Mucosa of rectum (tissue), 2 donors: Measurements from ENCODE around the gene STAT3.
A peak's percentile ranks its signal among the peaks of the same experiment; 100 is the strongest.

ENCODE experiments used
- H3K27ac ChIP-seq, 2 donors: one replicate each; pipeline ENCODE4 v1.7.0; 2013; ENCODE audit warnings: inconsistent platforms in 2 of 2, low read depth in 2 of 2, low read length in 2 of 2
- H3K27me3 ChIP-seq, 2 donors: one replicate each; pipeline ENCODE4 v1.7.0; 2013; ENCODE audit warnings: low read length in 2 of 2; ENCODE audit not compliant: control insufficient read depth in 2 of 2, insufficient read depth in 2 of 2
- H3K36me3 ChIP-seq, 2 donors: one replicate each; pipeline ENCODE4 v1.7.0; 2013; ENCODE audit warnings: low read length in 2 of 2; ENCODE audit not compliant: control insufficient read depth in 2 of 2, insufficient read depth in 2 of 2
- H3K4me1 ChIP-seq, 2 donors: one replicate each; pipeline ENCODE4 v1.7.0; 2013; ENCODE audit warnings: low read length in 2 of 2, mild to moderate bottlenecking in 1 of 2; ENCODE audit not compliant: control insufficient read depth in 2 of 2, insufficient read depth in 2 of 2
- H3K4me3 ChIP-seq, 2 donors: one replicate each; pipeline ENCODE4 v1.7.0; 2013; ENCODE audit warnings: low read length in 2 of 2
- H3K9ac ChIP-seq, 2 donors: one replicate each; pipeline ENCODE4 v1.7.0; 2013; ENCODE audit warnings: low read length in 2 of 2, low read depth in 1 of 2, mild to moderate bottlenecking in 1 of 2
- H3K9me3 ChIP-seq, 2 donors: one replicate each; pipeline ENCODE4 v1.7.0; 2013; ENCODE audit warnings: low read length in 2 of 2; ENCODE audit not compliant: control insufficient read depth in 2 of 2
- donor health status: healthy.
- donor health status: Normal muscosa, but diverticular disease.

STAT3 gene

DNA sequence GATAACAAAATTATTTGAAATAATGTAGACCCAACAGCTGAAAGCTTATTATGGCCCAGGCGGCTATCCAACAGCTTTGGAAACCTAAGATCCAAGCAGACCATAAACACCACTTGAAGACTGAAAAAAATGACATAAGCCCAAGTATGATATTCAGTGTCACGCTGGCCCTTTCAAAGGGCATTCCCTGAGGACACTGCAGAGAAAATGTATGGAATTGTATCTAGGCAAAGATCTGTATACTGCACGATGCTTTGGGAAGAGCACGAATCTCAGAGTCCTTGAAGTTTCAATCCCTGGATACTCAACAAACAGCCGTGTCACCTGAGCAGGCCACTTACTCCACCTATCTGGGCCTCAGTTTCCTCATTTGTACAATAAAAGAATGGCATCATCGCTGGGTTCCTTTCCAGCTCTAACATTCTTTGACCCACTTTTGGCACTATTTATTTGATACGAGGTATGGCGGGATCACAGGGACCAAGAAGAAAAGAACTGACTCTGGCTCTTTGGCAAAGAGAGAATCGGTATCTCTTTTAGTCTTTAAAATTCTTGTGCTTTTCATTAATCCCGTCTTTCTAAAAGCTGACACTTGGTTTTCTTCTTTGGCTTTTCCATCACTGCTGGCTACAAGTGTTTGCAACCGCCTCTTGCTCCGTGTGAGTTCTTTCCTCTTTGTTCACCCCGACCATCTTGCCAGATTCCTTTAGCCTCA lies 113.3 kb downstream of the STAT3 start:
- Histone ChIP-seq H3K9ac (peak overlapping the region; percentile 79 to 87), H3K27ac (peak overlapping the region; percentile 26 to 82), H3K27me3 (no peaks in the 10 kb centered on the region), H3K9me3 (no peaks in the 10 kb centered on the region), H3K36me3 (no peaks in the 10 kb centered on the region), H3K4me1 (peaks cover 12 to 15% of the 10 kb centered on the region in 2 donors), H3K4me3 (peak overlapping the region; percentile 72 to 82)

- H3K9me3 ChIP-seq: no peaks in the 10 kb centered on the region
- no peak overlapping the region for H3K9ac ChIP-seq
- H3K4me1 ChIP-seq: peaks cover 15 to 17% of the 10 kb centered on the region in 2 donors
- H3K27ac ChIP-seq: no peak overlapping the region
- H3K4me3 ChIP-seq: no peak overlapping the region
- no peaks in the 10 kb centered on the region for H3K36me3 ChIP-seq
- no peaks in the 10 kb centered on the region for H3K27me3 ChIP-seq
Observed at GRCh38 chr17:42274253-42274542, 114.0 kb downstream of the STAT3 start.

- Histone ChIP-seq H3K9ac (no peak overlapping the region), H3K4me1 (peaks cover 15 to 17% of the 10 kb centered on the region in 2 donors), H3K27me3 (no peaks in the 10 kb centered on the region), H3K9me3 (no peaks in the 10 kb centered on the region), H3K27ac (no peak overlapping the region), H3K36me3 (no peaks in the 10 kb centered on the region), H3K4me3 (no peak overlapping the region)
Observed at GRCh38 chr17:42273474-42274252, 114.6 kb downstream of the STAT3 start.

- no peaks in the 10 kb centered on the region for H3K27me3 ChIP-seq
- H3K4me3 ChIP-seq: no peak overlapping the region
- no peak overlapping the region for H3K27ac ChIP-seq
- no peaks in the 10 kb centered on the region for H3K36me3 ChIP-seq
- H3K9me3 ChIP-seq: no peaks in the 10 kb centered on the region
- H3K4me1 ChIP-seq: peaks cover 15 to 16% of the 10 kb centered on the region in 2 donors
- no peak overlapping the region for H3K9ac ChIP-seq
Observed at GRCh38 chr17:42272162-42272907, 115.9 kb downstream of the STAT3 start.

GRCh38 chr17:42271779-42272035 lies 116.5 kb downstream of the STAT3 start:
- Histone ChIP-seq H3K27me3 (no peaks in the 10 kb centered on the region), H3K36me3 (no peaks in the 10 kb centered on the region), H3K4me1 (peaks cover 12 to 15% of the 10 kb centered on the region in 2 donors), H3K9ac (no peak overlapping the region), H3K9me3 (no peaks in the 10 kb centered on the region), H3K27ac (no peak overlapping the region), H3K4me3 (no peak overlapping the region)

DNA sequence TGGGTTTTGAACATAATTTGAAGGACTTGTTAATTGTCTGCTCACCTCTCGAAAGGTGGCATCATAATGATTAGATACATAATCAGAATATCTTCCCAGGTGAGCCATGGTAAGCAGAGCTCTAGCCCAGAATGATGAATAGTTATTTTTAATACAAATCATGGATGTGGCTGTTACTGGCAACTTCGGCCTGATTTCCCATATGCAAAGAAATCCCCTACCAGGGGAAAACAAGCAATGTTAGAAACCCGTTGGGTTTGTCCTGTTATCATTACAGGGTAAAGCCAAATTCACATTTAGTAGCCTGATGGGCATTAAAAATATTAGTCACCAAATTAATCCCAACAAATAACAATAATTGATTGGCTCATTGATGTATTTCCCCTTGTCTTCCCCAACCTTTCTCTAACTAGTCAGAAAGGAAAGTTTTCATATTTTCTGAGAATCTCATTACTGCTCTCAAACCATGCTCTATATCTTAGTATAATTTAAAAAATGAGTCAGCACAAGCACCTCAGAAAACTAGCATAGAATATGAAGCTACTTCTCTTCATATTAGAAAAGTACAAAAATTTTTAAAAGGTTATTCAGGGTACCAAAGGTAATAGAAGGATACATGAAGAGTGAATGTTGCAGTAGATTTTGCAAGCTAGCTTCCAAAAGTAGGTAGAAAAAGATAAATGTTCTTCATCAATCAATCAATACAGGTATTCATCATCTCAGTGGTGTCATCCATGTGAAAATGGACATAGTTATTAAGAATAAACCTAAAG lies 117.0 kb downstream of the STAT3 start:
- Histone ChIP-seq H3K4me3 (no peak overlapping the region), H3K27me3 (no peaks in the 10 kb centered on the region), H3K9me3 (no peaks in the 10 kb centered on the region), H3K36me3 (no peaks in the 10 kb centered on the region), H3K4me1 (peaks cover 12 to 15% of the 10 kb centered on the region in 2 donors), H3K9ac (no peak overlapping the region), H3K27ac (no peak overlapping the region)

GRCh38 chr17:42270596-42270995 lies 117.6 kb downstream of the STAT3 start:
- Histone ChIP-seq H3K36me3 (no peaks in the 10 kb centered on the region), H3K27ac (no peak overlapping the region)

DNA sequence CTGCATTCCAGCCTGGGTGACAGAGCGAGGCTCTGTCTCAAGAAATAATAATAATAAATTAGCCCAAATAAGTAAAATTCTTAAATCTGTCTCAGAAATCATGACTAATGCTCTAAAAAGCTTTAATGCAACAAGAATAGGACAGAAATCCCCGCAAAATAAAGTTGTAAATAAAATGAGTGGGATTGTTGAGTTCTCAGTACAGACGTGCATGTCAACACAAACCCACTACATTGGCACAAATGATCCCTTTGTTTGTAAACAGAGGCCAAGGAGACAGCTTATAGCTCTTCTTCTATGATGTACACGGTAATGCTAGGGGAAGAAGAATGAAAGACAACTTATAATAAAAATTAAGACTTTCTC lies 118.1 kb downstream of the STAT3 start:
- H3K27ac ChIP-seq: no peak overlapping the region
- H3K36me3 ChIP-seq: no peaks in the 10 kb centered on the region
- H3K4me3 ChIP-seq: no peak overlapping the region
- H3K9ac ChIP-seq: no peak overlapping the region
- no peaks in the 10 kb centered on the region for H3K27me3 ChIP-seq
- peaks cover 9 to 12% of the 10 kb centered on the region in 2 donors for H3K4me1 ChIP-seq
- H3K9me3 ChIP-seq: no peaks in the 10 kb centered on the region

More at GRCh38 chr17:42270596-42270995, 117.6 kb downstream of the STAT3 start:
- Histone ChIP-seq H3K27me3 (no peaks in the 10 kb centered on the region), H3K4me3 (no peak overlapping the region), H3K4me1 (peaks cover 12 to 15% of the 10 kb centered on the region in 2 donors), H3K9me3 (no peaks in the 10 kb centered on the region), H3K9ac (no peak overlapping the region)

DNA sequence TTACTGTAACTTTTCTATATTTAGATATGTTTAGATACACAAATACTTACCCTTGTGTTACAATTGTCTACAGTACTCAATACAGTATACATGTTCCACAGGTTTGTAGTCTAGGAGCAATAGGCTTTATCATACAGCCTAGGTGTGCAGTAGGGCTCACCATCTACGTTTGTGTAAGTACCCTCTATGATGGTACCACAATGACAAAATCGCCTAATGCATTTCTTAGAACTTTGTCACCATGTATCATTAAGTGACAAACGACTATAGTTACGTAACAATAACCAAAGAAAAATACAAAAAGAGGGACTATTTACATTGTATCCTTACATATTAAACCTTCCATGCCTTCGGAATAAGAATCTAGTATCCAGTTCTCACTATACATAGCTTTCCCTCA lies 120.0 kb downstream of the STAT3 start:
- H3K9ac ChIP-seq: no peak overlapping the region
- H3K4me1 ChIP-seq: peaks cover 2 to 4% of the 10 kb centered on the region in 2 donors
- H3K27me3 ChIP-seq: no peaks in the 10 kb centered on the region
- no peak overlapping the region for H3K4me3 ChIP-seq
- H3K9me3 ChIP-seq: no peaks in the 10 kb centered on the region
- no peak overlapping the region for H3K27ac ChIP-seq
- no peaks in the 10 kb centered on the region for H3K36me3 ChIP-seq
